Prostate gland (tissue), 2 donors: ENCODE measurements around the gene OR6K6.

Experiments
- CTCF ChIP-seq, 4 experiments: fragments of 200-600 bp in 2 of 4; fragments of 450-650 bp in 2 of 4; sonication (generic) in 2 of 4; IDR thresholded peaks; 1 replicate in 3 of 4; 2 replicates in 1 of 4; pipeline ENCODE4 v1.5.1; 2016 to 2019; ENCODE audit warnings: antibody characterized with exemption in 4 of 4, mild to moderate bottlenecking in 2 of 4, moderate library complexity in 2 of 4
- POLR2A ChIP-seq: fragments of 450-650 bp; IDR thresholded peaks from one replicate; pipeline ENCODE4 v1.6.1; 2016; ENCODE audit warnings: antibody characterized with exemption, mild to moderate bottlenecking
- POLR2AphosphoS5 ChIP-seq: sonication (generic); formaldehyde crosslinking; IDR thresholded peaks from one replicate; pipeline ENCODE4 v1.6.1; 2017; ENCODE audit warnings: antibody characterized with exemption

- no peak for TF ChIP-seq CTCF (IDR thresholded peaks at IDR 0.05)
- TF ChIP-seq POLR2A, result no peak
- TF ChIP-seq POLR2AphosphoS5, result no peak
Observed at GRCh38 chr1:158716335-158716734, 38.2 kb upstream of the OR6K6 start.
